GM12874 (cell line): ENCODE data around the gene FZD10.

Source experiments
- TF ChIP-seq, protein P1 (sequence below): IDR thresholded peaks from 2 replicates; pipeline ENCODE4 v1.5.1; 2011; ENCODE audit warnings: low read depth, mild to moderate bottlenecking, control low read depth, low read length, moderate library complexity; ENCODE audit not compliant: insufficient read depth

The FZD10 gene

DNA sequence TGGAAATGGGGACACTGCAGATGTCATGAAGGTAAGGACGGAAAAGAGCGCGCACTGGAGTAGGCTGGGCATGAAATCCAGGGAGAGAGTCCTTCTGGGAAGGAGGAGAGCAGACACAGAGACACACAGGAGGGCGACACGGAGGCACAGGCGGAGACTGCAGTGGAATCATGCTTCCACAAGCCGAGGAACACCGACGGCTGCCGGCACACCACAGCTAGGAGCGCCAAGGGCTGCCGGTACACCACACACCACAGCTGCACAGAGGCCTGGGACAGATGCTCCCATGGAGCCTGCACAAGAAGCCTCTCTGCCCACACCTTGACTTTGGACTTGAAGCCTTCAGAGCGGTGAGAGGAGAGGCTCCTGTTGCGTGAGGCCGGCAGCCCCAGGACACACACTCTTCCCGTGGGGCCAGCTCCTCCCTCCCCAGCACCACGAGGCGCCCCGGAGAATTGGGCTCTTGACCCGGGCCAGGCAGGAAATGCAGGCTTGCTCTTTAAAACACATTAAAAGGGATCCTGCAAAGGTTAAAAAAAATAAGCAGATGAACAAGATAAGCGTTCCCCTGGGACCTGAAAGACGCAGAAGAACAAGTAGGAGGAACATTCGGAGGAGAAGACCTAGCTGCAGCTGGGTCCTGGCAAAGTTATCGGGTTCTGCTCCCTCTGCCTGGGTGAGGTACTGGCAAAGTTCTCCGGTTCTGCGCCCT, 28.3 kb upstream of the FZD10 start:
- TF ChIP-seq, protein P1, sequence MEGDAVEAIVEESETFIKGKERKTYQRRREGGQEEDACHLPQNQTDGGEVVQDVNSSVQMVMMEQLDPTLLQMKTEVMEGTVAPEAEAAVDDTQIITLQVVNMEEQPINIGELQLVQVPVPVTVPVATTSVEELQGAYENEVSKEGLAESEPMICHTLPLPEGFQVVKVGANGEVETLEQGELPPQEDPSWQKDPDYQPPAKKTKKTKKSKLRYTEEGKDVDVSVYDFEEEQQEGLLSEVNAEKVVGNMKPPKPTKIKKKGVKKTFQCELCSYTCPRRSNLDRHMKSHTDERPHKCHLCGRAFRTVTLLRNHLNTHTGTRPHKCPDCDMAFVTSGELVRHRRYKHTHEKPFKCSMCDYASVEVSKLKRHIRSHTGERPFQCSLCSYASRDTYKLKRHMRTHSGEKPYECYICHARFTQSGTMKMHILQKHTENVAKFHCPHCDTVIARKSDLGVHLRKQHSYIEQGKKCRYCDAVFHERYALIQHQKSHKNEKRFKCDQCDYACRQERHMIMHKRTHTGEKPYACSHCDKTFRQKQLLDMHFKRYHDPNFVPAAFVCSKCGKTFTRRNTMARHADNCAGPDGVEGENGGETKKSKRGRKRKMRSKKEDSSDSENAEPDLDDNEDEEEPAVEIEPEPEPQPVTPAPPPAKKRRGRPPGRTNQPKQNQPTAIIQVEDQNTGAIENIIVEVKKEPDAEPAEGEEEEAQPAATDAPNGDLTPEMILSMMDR, result no peak

DNA sequence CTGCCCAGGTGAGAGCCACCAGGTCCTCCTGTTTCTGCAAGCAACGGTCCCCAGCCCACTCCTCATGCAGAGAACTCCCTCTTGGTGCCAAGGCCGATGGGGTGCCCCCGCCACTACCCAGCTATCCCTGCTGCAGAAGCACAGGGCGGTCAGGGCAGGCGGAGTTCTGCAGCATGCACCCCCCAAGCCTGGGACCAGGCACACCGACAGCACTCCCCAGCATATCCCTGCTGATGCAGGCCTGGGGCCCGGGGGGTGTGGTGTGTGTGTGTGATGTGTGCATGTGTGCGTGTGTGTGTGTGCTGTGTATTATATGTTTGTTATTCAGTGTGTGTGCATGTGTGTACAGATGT, 27.7 kb upstream of the FZD10 start:
- TF ChIP-seq, protein P1, result no peak

DNA sequence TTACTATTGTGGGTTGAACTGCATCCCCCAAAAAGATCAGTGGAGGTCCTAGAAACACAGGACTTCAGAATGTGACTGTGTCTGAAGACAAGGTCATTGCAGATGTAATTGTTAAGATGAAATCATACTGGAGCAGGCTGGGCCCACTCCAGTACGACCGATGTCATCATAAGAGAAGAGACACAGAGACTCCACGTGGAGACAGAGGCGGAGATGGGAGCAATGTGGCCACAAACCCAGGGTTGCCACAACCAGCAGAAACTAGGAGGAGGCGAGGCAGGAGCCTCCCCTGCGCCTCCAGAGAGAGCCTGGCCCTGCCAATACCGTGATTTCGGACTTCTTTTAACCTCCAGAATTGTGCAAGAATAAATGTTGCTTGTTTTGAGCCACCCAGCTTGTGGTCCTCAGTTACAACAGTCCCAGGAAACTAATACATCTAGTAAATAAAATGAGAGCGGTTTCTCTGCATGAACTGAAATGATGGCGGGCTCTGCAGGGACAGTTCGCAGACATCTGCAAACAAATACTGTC, 25.7 kb upstream of the FZD10 start:
- TF ChIP-seq, protein P1, result no peak

DNA sequence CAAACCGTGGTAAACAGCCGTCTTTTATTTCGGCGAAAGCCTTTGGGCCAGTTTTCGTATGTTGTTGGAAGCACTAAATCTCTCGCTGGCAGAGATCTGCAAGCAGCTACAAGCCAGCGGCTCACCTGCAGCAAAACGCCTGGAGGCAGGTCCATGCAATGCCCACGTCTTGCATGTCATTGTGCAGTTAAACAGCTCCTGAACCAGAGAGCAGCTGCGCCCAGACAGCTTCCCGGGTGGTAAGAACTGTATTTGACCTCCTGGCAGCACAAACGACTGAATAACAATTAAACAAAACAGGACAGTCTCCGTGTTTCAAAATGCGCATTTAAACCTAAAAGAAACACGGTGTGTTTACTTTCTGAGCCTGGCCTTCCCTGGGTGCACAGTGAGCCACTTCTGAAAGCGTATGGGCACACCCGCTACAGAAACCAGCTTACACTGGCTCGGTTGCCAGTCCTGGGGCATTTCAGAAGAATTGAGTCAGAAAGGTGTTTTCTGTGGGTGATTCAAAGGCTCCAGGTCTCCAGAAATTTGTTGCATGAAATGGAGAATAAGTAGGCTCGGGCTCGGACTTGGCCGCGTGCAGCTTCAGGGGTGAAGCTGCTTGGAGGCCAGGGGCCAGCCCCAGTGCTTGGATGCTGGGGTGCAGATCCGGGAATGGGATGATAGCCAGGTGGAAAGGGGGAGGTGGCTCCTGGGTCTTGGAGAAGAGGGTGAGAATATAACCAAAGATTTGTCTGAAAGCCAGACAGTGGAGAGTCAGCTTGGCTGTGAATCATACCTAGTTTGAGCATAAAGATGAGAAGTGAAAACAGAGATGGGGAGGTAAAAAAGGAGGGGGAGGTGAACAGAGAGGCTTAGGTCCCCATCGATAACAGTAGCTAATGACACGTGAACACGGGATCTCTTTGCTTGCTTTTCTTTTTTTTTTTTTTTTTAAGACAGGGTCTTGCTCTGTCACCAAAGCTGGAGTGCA, 24.9 kb upstream of the FZD10 start:
- TF ChIP-seq, protein P1, result no peak

GRCh38 chr12:130138478-130138877, 23.8 kb upstream of the FZD10 start:
- TF ChIP-seq, protein P1, result no peak

GRCh38 chr12:130139567-130140421, 22.5 kb upstream of the FZD10 start:
- TF ChIP-seq, protein P1, result no peak

DNA sequence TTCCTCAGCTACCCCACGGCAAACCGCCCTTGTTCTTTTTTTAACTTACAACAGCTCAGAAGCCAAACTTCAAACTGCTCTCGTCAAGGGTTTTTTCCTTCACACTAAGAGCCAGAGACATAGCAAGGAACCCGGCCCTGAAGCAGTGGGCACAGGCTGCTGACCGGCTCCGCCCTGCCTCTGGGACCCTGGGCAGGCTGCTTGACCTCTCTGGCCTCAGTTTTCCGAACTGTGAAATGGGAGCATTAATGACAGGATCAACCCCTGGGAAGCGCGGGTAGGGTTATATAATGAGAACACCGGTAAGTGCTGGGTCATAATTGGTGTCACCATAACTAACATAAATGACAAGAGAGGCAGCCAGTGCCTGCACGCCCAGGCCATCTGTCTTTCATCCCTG, 21.2 kb upstream of the FZD10 start:
- TF ChIP-seq, protein P1, result no peak
